Measurements from ENCODE around the gene ZIC4.

Gene ZIC4

DNA sequence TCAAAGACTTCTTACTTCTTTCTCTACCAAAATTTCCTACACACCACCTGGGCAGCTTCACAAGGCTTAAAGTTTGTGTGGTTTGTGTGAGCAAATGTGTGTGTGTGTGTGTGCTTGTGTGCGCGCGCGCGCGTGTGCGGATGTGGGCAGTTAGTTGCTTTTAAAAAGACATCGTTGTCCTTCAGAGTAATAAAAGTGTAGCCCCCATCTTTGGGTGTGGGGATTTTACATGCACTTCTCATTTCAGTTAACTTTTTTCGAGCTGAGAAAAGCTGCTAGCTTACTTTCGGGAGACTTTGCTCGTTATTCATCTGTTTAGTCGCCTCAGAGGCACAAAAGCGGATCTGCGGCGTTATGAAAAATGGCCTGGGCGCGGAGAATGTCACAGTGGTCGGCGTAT, 36.0 kb downstream of the ZIC4 start:
- TF ChIP-seq, protein P1, sequence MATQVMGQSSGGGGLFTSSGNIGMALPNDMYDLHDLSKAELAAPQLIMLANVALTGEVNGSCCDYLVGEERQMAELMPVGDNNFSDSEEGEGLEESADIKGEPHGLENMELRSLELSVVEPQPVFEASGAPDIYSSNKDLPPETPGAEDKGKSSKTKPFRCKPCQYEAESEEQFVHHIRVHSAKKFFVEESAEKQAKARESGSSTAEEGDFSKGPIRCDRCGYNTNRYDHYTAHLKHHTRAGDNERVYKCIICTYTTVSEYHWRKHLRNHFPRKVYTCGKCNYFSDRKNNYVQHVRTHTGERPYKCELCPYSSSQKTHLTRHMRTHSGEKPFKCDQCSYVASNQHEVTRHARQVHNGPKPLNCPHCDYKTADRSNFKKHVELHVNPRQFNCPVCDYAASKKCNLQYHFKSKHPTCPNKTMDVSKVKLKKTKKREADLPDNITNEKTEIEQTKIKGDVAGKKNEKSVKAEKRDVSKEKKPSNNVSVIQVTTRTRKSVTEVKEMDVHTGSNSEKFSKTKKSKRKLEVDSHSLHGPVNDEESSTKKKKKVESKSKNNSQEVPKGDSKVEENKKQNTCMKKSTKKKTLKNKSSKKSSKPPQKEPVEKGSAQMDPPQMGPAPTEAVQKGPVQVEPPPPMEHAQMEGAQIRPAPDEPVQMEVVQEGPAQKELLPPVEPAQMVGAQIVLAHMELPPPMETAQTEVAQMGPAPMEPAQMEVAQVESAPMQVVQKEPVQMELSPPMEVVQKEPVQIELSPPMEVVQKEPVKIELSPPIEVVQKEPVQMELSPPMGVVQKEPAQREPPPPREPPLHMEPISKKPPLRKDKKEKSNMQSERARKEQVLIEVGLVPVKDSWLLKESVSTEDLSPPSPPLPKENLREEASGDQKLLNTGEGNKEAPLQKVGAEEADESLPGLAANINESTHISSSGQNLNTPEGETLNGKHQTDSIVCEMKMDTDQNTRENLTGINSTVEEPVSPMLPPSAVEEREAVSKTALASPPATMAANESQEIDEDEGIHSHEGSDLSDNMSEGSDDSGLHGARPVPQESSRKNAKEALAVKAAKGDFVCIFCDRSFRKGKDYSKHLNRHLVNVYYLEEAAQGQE (IDR thresholded peaks at IDR 0.05; ENCODE audit: insufficient read depth in 1 of 2, low read depth in 2 of 2, low read length in 2 of 2) = no peak
- no peak for TF ChIP-seq TAF1 (IDR thresholded peaks at IDR 0.05; ENCODE audit: borderline replicate concordance, insufficient read depth, low read length)
- TF ChIP-seq FOXP2 (optimal IDR thresholded peaks at IDR 0.05; ENCODE audit: borderline replicate concordance, extremely low read depth, extremely low read length, insufficient read depth) = no peak
- TF ChIP-seq SIN3A (IDR thresholded peaks at IDR 0.05; ENCODE audit: borderline replicate concordance, insufficient read depth, low read length) = no peak
- no peak for TF ChIP-seq POLR2AphosphoS5 (IDR thresholded peaks at IDR 0.05; ENCODE audit: low read depth, low read length)

GRCh38 chr3:147369661-147370123, 36.7 kb downstream of the ZIC4 start:
- TF ChIP-seq TAF1 (IDR thresholded peaks at IDR 0.05; ENCODE audit: borderline replicate concordance, insufficient read depth, low read length) (no peak), SIN3A (IDR thresholded peaks at IDR 0.05; ENCODE audit: borderline replicate concordance, insufficient read depth, low read length) (no peak), POLR2AphosphoS5 (IDR thresholded peaks at IDR 0.05; ENCODE audit: low read depth, low read length) (no peak), FOXP2 (optimal IDR thresholded peaks at IDR 0.05; ENCODE audit: borderline replicate concordance, extremely low read depth, extremely low read length, insufficient read depth) (no peak)
- TF ChIP-seq, protein P1 (IDR thresholded peaks at IDR 0.05; ENCODE audit: insufficient read depth in 1 of 2, low read depth in 2 of 2, low read length in 2 of 2) = no peak

- TF ChIP-seq TAF1 (IDR thresholded peaks at IDR 0.05; ENCODE audit: borderline replicate concordance, insufficient read depth, low read length) (no peak), FOXP2 (optimal IDR thresholded peaks at IDR 0.05; ENCODE audit: borderline replicate concordance, extremely low read depth, extremely low read length, insufficient read depth) (no peak)
- TF ChIP-seq, protein P1 (IDR thresholded peaks at IDR 0.05; ENCODE audit: insufficient read depth in 1 of 2, low read depth in 2 of 2, low read length in 2 of 2) = no peak
These were observed 37.1 kb downstream of the ZIC4 start for GRCh38 chr3:147369231-147369630.

GRCh38 chr3:147368561-147369221, 37.7 kb downstream of the ZIC4 start:
- TF ChIP-seq POLR2AphosphoS5 (IDR thresholded peaks at IDR 0.05; ENCODE audit: low read depth, low read length) (no peak), FOXP2 (optimal IDR thresholded peaks at IDR 0.05; ENCODE audit: borderline replicate concordance, extremely low read depth, extremely low read length, insufficient read depth) (no peak), TAF1 (IDR thresholded peaks at IDR 0.05; ENCODE audit: borderline replicate concordance, insufficient read depth, low read length) (no peak), SIN3A (IDR thresholded peaks at IDR 0.05; ENCODE audit: borderline replicate concordance, insufficient read depth, low read length) (no peak)
- TF ChIP-seq, protein P1 (IDR thresholded peaks at IDR 0.05; ENCODE audit: insufficient read depth in 1 of 2, low read depth in 2 of 2, low read length in 2 of 2) = no peak
